MCF 10A (cell line): ENCODE data around the gene SLC6A15. TPM values are rescaled to one million over a fixed set of nuclear protein-coding genes. Genes with fewer than 3 reads are reported as not detected.

ENCODE experiments used
- BruUV-seq: library from RNA; stranded (reverse); fragments of 400-500 nt; replicated peaks from 2 replicates; lab custom pipeline; 2021; lab: Mats Ljungman, UMichigan
- CTCF ChIA-PET: fragments of 300-600 bp; sonication (Branson Sonifier 250); formaldehyde crosslinking; extraction: SDS; loops from one replicate; lab custom pipeline; 2021; ENCODE audit warnings: antibody characterized with exemption, inconsistent platforms; lab: Yijun Ruan, JAX
- POLR2A ChIA-PET: fragments of 300-600, 350-650 bp; sonication (Branson Sonifier 250); formaldehyde crosslinking; extraction: SDS; loops from one replicate; lab custom pipeline; 2020; ENCODE audit warnings: antibody characterized with exemption, inconsistent platforms; lab: Yijun Ruan, JAX
- DNase-seq: peaks from one replicate; pipeline ENCODE4 v3.0.0-alpha.2; 2018; ENCODE audit not compliant: unreplicated experiment
- H3K27ac Mint-ChIP-seq: one replicate; pipeline ENCODE4 v1.8.0; 2022; ENCODE audit warnings: mild to moderate bottlenecking, low read depth, mixed read lengths; ENCODE audit not compliant: unreplicated experiment
- H3K27me3 Mint-ChIP-seq: one replicate; pipeline ENCODE4 v1.8.0; 2022; ENCODE audit warnings: mixed read lengths; ENCODE audit not compliant: insufficient read depth, unreplicated experiment
- H3K36me3 Mint-ChIP-seq: one replicate; pipeline ENCODE4 v1.8.0; 2022; ENCODE audit warnings: mild to moderate bottlenecking, moderate library complexity, mixed read lengths; ENCODE audit not compliant: insufficient read depth, unreplicated experiment
- H3K4me1 Mint-ChIP-seq: one replicate; pipeline ENCODE4 v1.8.0; 2022; ENCODE audit warnings: mixed read lengths; ENCODE audit not compliant: insufficient read depth, unreplicated experiment
- H3K4me3 Mint-ChIP-seq: one replicate; pipeline ENCODE4 v1.8.0; 2022; ENCODE audit warnings: mild to moderate bottlenecking, moderate library complexity, mixed read lengths; ENCODE audit not compliant: unreplicated experiment
- H3K9me3 Mint-ChIP-seq: one replicate; pipeline ENCODE4 v1.8.0; 2022; ENCODE audit warnings: mixed read lengths; ENCODE audit not compliant: unreplicated experiment
- CTCF ChIP-seq: fragments of 200-600 bp; IDR thresholded peaks from one replicate; pipeline ENCODE4 v1.8.0; 2022; ENCODE audit warnings: antibody characterized with exemption, mild to moderate bottlenecking; ENCODE audit not compliant: unreplicated experiment
- intact Hi-C: fragments of 100-400 bp; cut with micrococcal nuclease; formaldehyde crosslinking; loops from 2 replicates; pipeline ENCODE4 v1.14.1; 2022
- total RNA-seq: library from RNA; stranded (reverse); gene quantifications from 2 replicates; pipeline ENCODE4 v1.2.3, GENCODE V29; 2022

SLC6A15 gene
- total RNA-seq, 1 experiment from 2014 or later: 94.0 TPM

- H3K9me3 Mint-ChIP-seq: no peaks in the 10 kb centered on the region
- H3K27ac Mint-ChIP-seq: no peak overlapping the region
- TF ChIP-seq CTCF: peak; percentile 63
- H3K4me1 Mint-ChIP-seq: no peaks in the 10 kb centered on the region
- no peaks in the 10 kb centered on the region for H3K27me3 Mint-ChIP-seq
- DNase-seq: peak; percentile 69
- BruUV-seq: no TSS peak
- POLR2A ChIA-PET: interaction anchor here (0.7 to 5.7 kb wide), 4 partner anchors 37 to 162 kb away, joined by 3 to 36 read pairs (median 10); partner anchors contain the start of gene SLC6A15
- no peak overlapping the region for H3K4me3 Mint-ChIP-seq
- intact Hi-C loops: loop anchor here (1.0 to 10.0 kb wide), 4 partner anchors 37 to 581 kb away; no protein-coding TSS in a partner anchor
- CTCF ChIA-PET: interaction anchor here (0.6 to 11.5 kb wide), 19 partner anchors 9 to 705 kb away, joined by 3 to 282 read pairs (median 3); partner anchors contain the start of genes LRRIQ1, SLC6A15 and TSPAN19
- H3K36me3 Mint-ChIP-seq: peaks cover 26% of the 10 kb centered on the region
Observed at GRCh38 chr12:84874125-84874824, 38.3 kb downstream of the SLC6A15 start.

DNA sequence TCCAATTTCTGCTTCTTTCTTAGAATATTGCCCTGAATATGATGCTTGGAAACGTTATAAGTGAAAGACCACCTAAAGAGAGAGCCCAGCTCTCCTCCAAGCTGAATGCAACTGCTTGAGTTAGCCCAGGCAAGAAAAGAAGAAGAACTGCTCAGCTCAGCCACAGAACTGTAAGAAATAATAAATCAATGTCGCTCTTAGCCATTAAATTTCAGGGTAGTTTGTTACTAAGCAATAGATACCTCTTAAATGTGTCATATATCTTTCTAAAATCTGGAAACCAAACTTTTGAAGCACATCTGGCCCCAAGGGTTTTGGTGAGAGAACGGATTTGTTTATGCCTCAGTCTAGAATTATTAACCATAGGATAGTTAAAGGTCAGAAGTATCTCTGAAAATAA is 50.4 kb downstream of the SLC6A15 start:
- no peak for TF ChIP-seq CTCF
- Mint-ChIP-seq H3K36me3 (peaks cover 37% of the 10 kb centered on the region), H3K4me1 (peaks cover under 1% of the 10 kb centered on the region), H3K9me3 (no peaks in the 10 kb centered on the region), H3K27ac (no peak overlapping the region), H3K4me3 (no peak overlapping the region), H3K27me3 (no peaks in the 10 kb centered on the region)
- BruUV-seq: no TSS peak
- DNase-seq: no peak
- CTCF ChIA-PET: interaction anchor here (0.5 to 1.1 kb wide), 2 partner anchors 12 to 27 kb away, joined by 3 to 7 read pairs; no protein-coding TSS in a partner anchor
- intact Hi-C loops: no loop called here
- POLR2A ChIA-PET: no interaction called here

GRCh38 chr12:84860718-84861117 is 51.9 kb downstream of the SLC6A15 start:
- H3K4me3 Mint-ChIP-seq: no peak overlapping the region
- POLR2A ChIA-PET: no interaction called here
- peaks cover 32% of the 10 kb centered on the region for H3K36me3 Mint-ChIP-seq
- TF ChIP-seq CTCF: no peak
- BruUV-seq: no TSS peak
- intact Hi-C loops: no loop called here
- peaks cover 15% of the 10 kb centered on the region for H3K4me1 Mint-ChIP-seq
- DNase-seq: no peak
- CTCF ChIA-PET: no interaction called here
- H3K9me3 Mint-ChIP-seq: peaks cover 5% of the 10 kb centered on the region
- no peaks in the 10 kb centered on the region for H3K27me3 Mint-ChIP-seq
- no peak overlapping the region for H3K27ac Mint-ChIP-seq

GRCh38 chr12:84858796-84859195 is 53.8 kb downstream of the SLC6A15 start:
- DNase-seq: no peak
- peaks cover 22% of the 10 kb centered on the region for H3K36me3 Mint-ChIP-seq
- ChIA-PET POLR2A (no interaction called here), CTCF (no interaction called here)
- no peak for TF ChIP-seq CTCF
- no peak overlapping the region for H3K4me3 Mint-ChIP-seq
- BruUV-seq: no TSS peak
- no peak overlapping the region for H3K27ac Mint-ChIP-seq
- intact Hi-C loops: no loop called here
- no peaks in the 10 kb centered on the region for H3K27me3 Mint-ChIP-seq
- H3K4me1 Mint-ChIP-seq: peaks cover 18% of the 10 kb centered on the region
- H3K9me3 Mint-ChIP-seq: peaks cover 22% of the 10 kb centered on the region
